ENCODE data around the gene CAVIN4.
A peak's percentile ranks its signal among the peaks of the same experiment; 100 is the strongest.

CAVIN4 gene

GRCh38 chr9:100590481-100590880, 12.6 kb downstream of the CAVIN4 start:
- DNase-seq (ENCODE audit: low read depth, low spot score), result no peak

- no peak for DNase-seq (ENCODE audit: low read depth, low spot score)
Measured at GRCh38 chr9:100591139-100591538, 13.3 kb downstream of the CAVIN4 start.

GRCh38 chr9:100591639-100592412, 13.9 kb downstream of the CAVIN4 start:
- DNase-seq (ENCODE audit: low read depth, low spot score), result no peak

- DNase-seq (ENCODE audit: low read depth, low spot score), result no peak
Measured at GRCh38 chr9:100595391-100596199, 17.7 kb downstream of the CAVIN4 start.

- DNase-seq (ENCODE audit: low read depth, low spot score), result no peak
Measured at GRCh38 chr9:100597236-100597635, 19.4 kb downstream of the CAVIN4 start.

DNA sequence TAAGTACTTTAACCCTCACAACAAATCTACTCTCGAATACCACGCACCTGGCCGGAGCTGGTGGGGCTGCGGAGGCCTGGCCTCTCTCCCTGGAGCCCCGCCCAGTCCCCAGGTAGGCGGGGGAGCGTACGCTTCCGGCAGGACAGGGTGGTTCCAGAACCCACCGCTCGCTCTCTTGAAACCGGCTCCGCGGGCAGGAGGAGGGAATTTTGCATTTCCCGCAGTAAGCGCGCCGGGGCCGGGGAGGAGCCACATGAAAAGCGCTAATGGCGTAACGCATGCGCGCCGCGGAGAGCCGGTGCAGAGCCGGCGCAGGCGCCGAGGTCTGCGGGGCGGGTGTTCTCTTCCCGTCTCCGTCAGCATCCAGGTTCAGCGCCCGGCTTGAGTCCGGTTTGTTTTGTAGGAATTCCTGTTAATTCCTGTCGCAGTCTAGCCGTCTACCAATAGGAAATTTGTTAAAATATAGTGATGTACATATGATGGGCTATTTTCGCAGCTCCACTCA, 20.8 kb downstream of the CAVIN4 start:
- DNase-seq (ENCODE audit: low read depth, low spot score), result peak; percentile 52

GRCh38 chr9:100600521-100601079, 22.7 kb downstream of the CAVIN4 start:
- DNase-seq (ENCODE audit: low read depth, low spot score), result no peak

DNA sequence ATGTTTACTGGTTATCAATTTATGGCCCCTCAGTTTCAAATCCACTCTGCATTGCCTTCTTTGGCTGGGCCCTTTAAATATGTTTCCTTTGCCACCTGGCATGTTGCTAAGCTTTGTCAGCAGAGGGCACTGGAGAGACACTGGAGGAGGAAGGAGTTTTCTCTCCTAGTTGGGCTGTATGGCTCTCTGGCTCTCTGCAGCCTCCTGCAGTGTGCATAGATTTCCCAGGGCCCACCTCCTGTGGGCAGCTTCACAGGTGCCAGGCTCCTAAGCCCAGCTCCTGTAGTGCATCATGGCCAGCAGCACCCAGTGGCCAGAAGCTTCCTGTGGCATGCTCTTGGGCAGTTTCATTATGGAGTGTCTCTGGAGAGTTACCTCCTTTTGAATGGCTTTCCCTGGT, 23.3 kb downstream of the CAVIN4 start:
- no peak for DNase-seq (ENCODE audit: low read depth, low spot score)

GRCh38 chr9:100602342-100602801, 24.5 kb downstream of the CAVIN4 start:
- no peak for DNase-seq (ENCODE audit: low read depth, low spot score)

DNA sequence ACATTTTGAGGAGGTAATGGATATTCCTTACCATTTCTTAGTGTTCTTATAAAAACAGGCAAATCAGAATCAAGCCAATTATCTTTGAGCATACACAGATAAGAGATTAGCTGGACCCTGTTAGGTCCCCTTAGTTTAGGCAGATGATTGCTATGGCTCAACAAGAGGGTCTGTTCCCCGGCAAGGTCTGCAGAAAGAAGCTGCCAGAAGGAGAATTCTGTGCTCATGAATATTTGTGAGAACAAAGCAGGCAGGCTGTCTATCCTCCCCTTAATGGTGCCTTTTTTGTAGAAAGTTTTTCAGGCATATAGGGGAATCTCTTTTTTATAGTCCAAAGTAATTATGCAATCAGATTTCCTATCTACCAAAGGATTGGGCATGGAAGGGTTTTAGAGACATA, 27.5 kb downstream of the CAVIN4 start:
- no peak for DNase-seq (ENCODE audit: low read depth, low spot score)

DNA sequence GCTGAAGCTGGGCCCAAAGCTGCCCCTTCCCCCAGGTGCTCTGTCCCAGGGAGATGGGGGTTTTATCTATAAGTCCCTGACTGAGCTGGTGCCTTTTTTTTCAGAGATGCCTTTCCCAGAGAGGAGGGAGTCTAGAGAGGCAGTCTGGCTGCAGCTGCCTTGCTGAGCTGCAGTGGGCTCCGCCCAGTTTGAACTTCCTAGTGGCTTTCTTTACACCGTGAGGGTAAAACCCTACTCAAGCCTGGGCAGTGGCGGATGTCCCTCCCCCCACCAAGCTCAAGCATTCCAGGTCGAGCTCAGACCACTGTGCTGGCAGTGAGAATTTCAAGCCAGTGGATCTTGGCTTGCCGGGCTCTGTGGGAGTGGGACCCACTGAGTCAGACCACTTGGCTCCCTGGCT, 41.3 kb downstream of the CAVIN4 start:
- DNase-seq (ENCODE audit: low read depth, low spot score), result no peak

- DNase-seq (ENCODE audit: low read depth, low spot score), result no peak
Measured at GRCh38 chr9:100619665-100620064, 41.8 kb downstream of the CAVIN4 start.

DNA sequence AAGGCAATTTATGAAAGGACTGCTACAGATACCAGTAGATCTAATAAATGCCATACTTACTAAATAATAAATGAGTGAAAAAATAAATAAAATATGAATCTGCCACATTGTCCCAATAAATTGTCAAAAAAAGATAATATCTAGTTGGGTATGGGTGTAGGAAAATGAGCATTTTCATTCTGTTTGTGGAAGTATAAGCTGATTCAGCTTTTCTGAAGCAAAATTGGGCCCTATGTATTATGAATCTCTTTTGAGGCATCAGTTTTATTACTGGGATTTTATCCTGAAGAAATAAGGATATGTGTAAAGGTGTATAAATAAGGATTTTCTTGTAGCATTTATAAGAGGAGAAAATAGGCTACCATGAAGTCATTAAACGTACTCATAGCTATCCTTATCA, 46.1 kb downstream of the CAVIN4 start:
- no peak for DNase-seq (ENCODE audit: low read depth, low spot score)

DNA sequence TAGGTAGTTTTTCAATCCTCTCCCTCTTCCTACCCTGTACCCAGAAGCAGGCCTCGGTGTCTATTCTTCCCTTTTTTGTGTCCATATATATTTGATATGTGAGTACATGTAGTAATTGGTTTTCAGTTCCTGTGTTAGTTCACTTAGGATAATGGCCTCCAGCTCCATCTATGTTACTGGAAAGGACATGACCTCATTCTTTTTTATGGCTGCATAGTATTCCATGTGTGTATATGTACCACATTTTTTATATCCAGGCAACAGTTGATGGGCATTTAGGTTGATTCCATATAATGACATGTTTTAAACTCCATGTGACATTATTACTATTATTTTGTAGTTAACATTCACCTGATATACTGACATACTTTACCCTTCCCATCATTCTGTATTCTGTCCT, 49.1 kb downstream of the CAVIN4 start:
- no peak for DNase-seq (ENCODE audit: low read depth, low spot score)

- DNase-seq (ENCODE audit: low read depth, low spot score), result no peak
Measured at GRCh38 chr9:100637787-100638186, 59.9 kb downstream of the CAVIN4 start.
